Liver (tissue), 3 donors: ENCODE measurements around the gene SPR.

Experiments
- ATF3 ChIP-seq: IDR thresholded peaks from 2 replicates; pipeline ENCODE4 v1.6.1; 2016; ENCODE audit warnings: antibody characterized with exemption
- CTCF ChIP-seq: fragments of 150-350 bp; IDR thresholded peaks from 2 replicates; pipeline ENCODE4 v1.5.1; 2017; ENCODE audit warnings: improper control_type of control experiment, low read depth, low read length; ENCODE audit not compliant: missing input control
- GABPA ChIP-seq, 2 donors: IDR thresholded peaks in 1 of 2; conservative IDR thresholded peaks in 1 of 2; 2 replicates each; pipeline ENCODE4 v1.6.1; 2016; ENCODE audit warnings: antibody characterized with exemption in 2 of 2, mild to moderate bottlenecking in 1 of 2, moderate library complexity in 1 of 2
- MAX ChIP-seq: IDR thresholded peaks from 2 replicates; pipeline ENCODE4 v1.6.1; 2016; ENCODE audit warnings: antibody characterized with exemption
- RAD21 ChIP-seq, 2 donors: IDR thresholded peaks; 2 replicates each; pipeline ENCODE4 v1.6.1; 2016; ENCODE audit warnings: antibody characterized with exemption in 2 of 2, mild to moderate bottlenecking in 2 of 2
- REST ChIP-seq: IDR thresholded peaks from 2 replicates; pipeline ENCODE4 v1.6.1; 2016; ENCODE audit warnings: antibody characterized with exemption, mild to moderate bottlenecking
- RXRA ChIP-seq, 2 donors: IDR thresholded peaks; 2 replicates each; pipeline ENCODE4 v1.6.1; 2017 to 2018; ENCODE audit warnings: antibody characterized with exemption in 2 of 2, mild to moderate bottlenecking in 1 of 2
- TAF1 ChIP-seq: conservative IDR thresholded peaks from 2 replicates; pipeline ENCODE4 v1.6.1; 2016; ENCODE audit warnings: antibody characterized with exemption, mild to moderate bottlenecking
- YY1 ChIP-seq: IDR thresholded peaks from 2 replicates; pipeline ENCODE4 v1.6.1; 2016; ENCODE audit warnings: antibody characterized with exemption, mild to moderate bottlenecking
- donor health status: healthy.
- donor health status: healthy.

GRCh38 chr2:72937356-72937669 lies 50.1 kb downstream of the SPR start:
- no peak for TF ChIP-seq ATF3
- TF ChIP-seq CTCF: no peak
- no peak for TF ChIP-seq GABPA (IDR thresholded peaks at IDR 0.05 in 1 of 2, conservative IDR thresholded peaks at IDR 0.05 in 1 of 2)
- TF ChIP-seq RAD21 (IDR thresholded peaks at IDR 0.05): no peak
- no peak for TF ChIP-seq MAX
- no peak for TF ChIP-seq TAF1
- TF ChIP-seq REST: no peak
- TF ChIP-seq RXRA (IDR thresholded peaks at IDR 0.05): no peak
- no peak for TF ChIP-seq YY1
